Measurements from ENCODE around the gene TMED7.

- TF ChIP-seq ARNT (IDR thresholded peaks at IDR 0.05) (no peak), PKNOX1 (IDR thresholded peaks at IDR 0.05) (no peak; the same call in 1 of the 2 replicates), HDGF (IDR thresholded peaks at IDR 0.05; ENCODE audit: borderline replicate concordance) (no peak), SP1 (IDR thresholded peaks at IDR 0.05) (no peak), FOXM1 (IDR thresholded peaks at IDR 0.05; ENCODE audit: borderline replicate concordance) (no peak), FOXK2 (IDR thresholded peaks at IDR 0.05) (no peak), BHLHE40 (IDR thresholded peaks at IDR 0.05; ENCODE audit: borderline replicate concordance) (no peak), FOXA1 (IDR thresholded peaks at IDR 0.05) (no peak), ZNF384 (IDR thresholded peaks at IDR 0.05) (no peak), LEF1 (IDR thresholded peaks at IDR 0.05; ENCODE audit: borderline replicate concordance) (no peak), L3MBTL2 (conservative IDR thresholded peaks at IDR 0.05) (no peak), ELF4 (IDR thresholded peaks at IDR 0.05) (no peak)
Observed at GRCh38 chr5:115568668-115569067, 57.2 kb downstream of the TMED7 start.
